HG03280 (cell line): ENCODE measurements around the gene TSNAXIP1.
"Not testable (repeated sequence)": the region's sequence is repeated elsewhere in the genome, so short reads cannot be mapped to it uniquely, and the experiment has no call there.

Source experiments
- ATAC-seq: cut with Tn5 transposase; IDR thresholded peaks from one replicate; pipeline ENCODE4 v1.9.1; 2021; ENCODE audit warnings: mild to moderate bottlenecking, moderate library complexity; ENCODE audit not compliant: unreplicated experiment

TSNAXIP1 gene

GRCh38 chr16:67833415-67834241 lies 26.9 kb downstream of the TSNAXIP1 start:
- peak; percentile 95 for ATAC-seq

- ATAC-seq = no peak
Measured at GRCh38 chr16:67834242-67834614, 27.5 kb downstream of the TSNAXIP1 start.

- not testable (repeated sequence) for ATAC-seq
Measured at GRCh38 chr16:67837190-67837589, 30.5 kb downstream of the TSNAXIP1 start.

GRCh38 chr16:67837811-67838210 lies 31.1 kb downstream of the TSNAXIP1 start:
- no peak for ATAC-seq

GRCh38 chr16:67841198-67841815 lies 34.6 kb downstream of the TSNAXIP1 start:
- no peak for ATAC-seq

- peak; percentile 48 for ATAC-seq
Measured at GRCh38 chr16:67841816-67842508, 35.3 kb downstream of the TSNAXIP1 start, which contains the start of gene THAP11. TSS of gene THAP11 (plus strand) at chr16:67842320. CDS start at chr16:67842555, 235 bp downstream.

GRCh38 chr16:67842509-67843342 lies 36.0 kb downstream of the TSNAXIP1 start:
- peak; percentile 5 for ATAC-seq

GRCh38 chr16:67843343-67843765 lies 36.7 kb downstream of the TSNAXIP1 start:
- no peak for ATAC-seq

- no peak for ATAC-seq
Measured at GRCh38 chr16:67844497-67844896, 37.8 kb downstream of the TSNAXIP1 start.

GRCh38 chr16:67845291-67846062 lies 38.8 kb downstream of the TSNAXIP1 start:
- no peak for ATAC-seq

- no peak for ATAC-seq
Measured at GRCh38 chr16:67846063-67846319, 39.3 kb downstream of the TSNAXIP1 start.

- peak; percentile 56 for ATAC-seq
Measured at GRCh38 chr16:67846320-67847063, 39.8 kb downstream of the TSNAXIP1 start, which contains the start of gene NUTF2. TSS of gene NUTF2 (plus strand) at chr16:67846933. CDS start at chr16:67865131, 18,198 bp downstream.

- peak; percentile 37 for ATAC-seq
Measured at GRCh38 chr16:67847064-67847861, 40.6 kb downstream of the TSNAXIP1 start, which contains the start of gene CENPT. TSS of gene CENPT (minus strand) at chr16:67847693. CDS start at chr16:67833859, 13,834 bp downstream.

GRCh38 chr16:67848118-67848517 lies 41.4 kb downstream of the TSNAXIP1 start:
- no peak for ATAC-seq

- ATAC-seq = no peak
Measured at GRCh38 chr16:67853670-67854069, 47.0 kb downstream of the TSNAXIP1 start.

GRCh38 chr16:67855789-67856188 lies 49.1 kb downstream of the TSNAXIP1 start:
- no peak for ATAC-seq

GRCh38 chr16:67856927-67857546 lies 50.3 kb downstream of the TSNAXIP1 start:
- no peak for ATAC-seq
